WTC11 (cell line): ENCODE data around the gene UAP1L1.

ENCODE experiments used
- CTCF ChIP-seq: fragments of 200-600 bp; IDR thresholded peaks from 2 replicates; pipeline ENCODE4 v1.8.0; 2022; ENCODE audit warnings: antibody characterized with exemption
- GABPB1 ChIP-seq: sonication (generic); formaldehyde crosslinking; IDR thresholded peaks from 2 replicates; pipeline ENCODE4 v1.8.1; 2023; ENCODE audit warnings: mild to moderate bottlenecking, missing genetic modification reagents
- ZBTB21 ChIP-seq: sonication (generic); formaldehyde crosslinking; IDR thresholded peaks from 2 replicates; pipeline ENCODE4 v1.8.1; 2023; ENCODE audit warnings: mild to moderate bottlenecking, missing genetic modification reagents, borderline replicate concordance

GRCh38 chr9:137046088-137046787, 31.1 kb upstream of the UAP1L1 start, which contains the start of gene NPDC1:
- TF ChIP-seq GABPB1 (CRISPR knock-in tag) (0 out of 2 replicates have a peak, but pooled peaks have one; percentile 22), ZBTB21 (no peak; the same call in 1 of the 2 replicates), CTCF (peak; percentile 83)
